Measurements from ENCODE around the gene C10orf90.
A peak's percentile ranks its signal among the peaks of the same experiment; 100 is the strongest.

The C10orf90 gene

GRCh38 chr10:126502441-126502840 lies 168.1 kb downstream of the C10orf90 start:
- H3K27ac ChIP-seq (ENCODE audit: extremely low read depth, low read depth, low read length): no peak overlapping the region
- POLR2A ChIA-PET: no interaction called here
- H3K9me3 ChIP-seq (ENCODE audit: control insufficient read depth, insufficient read depth, low read depth, low read length): no peaks in the 10 kb centered on the region
- H3K36me3 ChIP-seq (ENCODE audit: control insufficient read depth in 2 of 2, insufficient read depth in 1 of 2, low read length in 2 of 2): no peaks in the 10 kb centered on the region
- no peaks in the 10 kb centered on the region for H3K4me1 ChIP-seq (ENCODE audit: control insufficient read depth, insufficient read depth, low read length)
- no peak overlapping the region for H3K4me3 ChIP-seq (ENCODE audit: low read depth, low read length)
- CTCF ChIA-PET: interaction anchor here (0.6 to 2.1 kb wide), 6 partner anchors 34 to 568 kb away, joined by 3 to 16 read pairs (median 6); no protein-coding TSS in a partner anchor
- no peak for TF ChIP-seq ZNF146 (tag by site-specific recombination; IDR thresholded peaks at IDR 0.05)
- no peak for TF ChIP-seq ZNF501 (tag by site-specific recombination; IDR thresholded peaks at IDR 0.05)
- no peak for TF ChIP-seq ZNF777 (tag by site-specific recombination; IDR thresholded peaks at IDR 0.05; ENCODE audit: borderline replicate concordance)
- no peak for TF ChIP-seq SCRT2 (tag by site-specific recombination; IDR thresholded peaks at IDR 0.05)
- TF ChIP-seq ZNF223 (tag by site-specific recombination; IDR thresholded peaks at IDR 0.05): no peak
- no peak for TF ChIP-seq ZNF239 (tag by site-specific recombination; IDR thresholded peaks at IDR 0.05)
- no peak for TF ChIP-seq ZNF214 (tag by site-specific recombination; IDR thresholded peaks at IDR 0.05; ENCODE audit: borderline replicate concordance)
- TF ChIP-seq ZNF660 (tag by site-specific recombination; IDR thresholded peaks at IDR 0.05): no peak

GRCh38 chr10:126501828-126502227 lies 168.7 kb downstream of the C10orf90 start:
- Histone ChIP-seq H3K36me3 (ENCODE audit: control insufficient read depth in 2 of 2, insufficient read depth in 1 of 2, low read length in 2 of 2) (no peaks in the 10 kb centered on the region), H3K27ac (ENCODE audit: extremely low read depth, low read depth, low read length) (no peak overlapping the region), H3K4me3 (ENCODE audit: low read depth, low read length) (no peak overlapping the region), H3K4me1 (ENCODE audit: control insufficient read depth, insufficient read depth, low read length) (no peaks in the 10 kb centered on the region), H3K9me3 (ENCODE audit: control insufficient read depth, insufficient read depth, low read depth, low read length) (no peaks in the 10 kb centered on the region)
- ChIA-PET CTCF (interaction anchor here (0.6 to 1.4 kb wide), 3 partner anchors 261 to 530 kb away, joined by 3 read pairs; no protein-coding TSS in a partner anchor), POLR2A (no interaction called here)
- no peak for TF ChIP-seq TCF7L2 (IDR thresholded peaks at IDR 0.05; ENCODE audit: borderline replicate concordance, low read depth, low read length)
- TF ChIP-seq ZNF658 (tag by site-specific recombination; IDR thresholded peaks at IDR 0.05): no peak
- TF ChIP-seq ZFP37 (tag by site-specific recombination; IDR thresholded peaks at IDR 0.05): no peak
- TF ChIP-seq ZNF837 (tag by site-specific recombination; IDR thresholded peaks at IDR 0.05): no peak
- TF ChIP-seq, protein P1, sequence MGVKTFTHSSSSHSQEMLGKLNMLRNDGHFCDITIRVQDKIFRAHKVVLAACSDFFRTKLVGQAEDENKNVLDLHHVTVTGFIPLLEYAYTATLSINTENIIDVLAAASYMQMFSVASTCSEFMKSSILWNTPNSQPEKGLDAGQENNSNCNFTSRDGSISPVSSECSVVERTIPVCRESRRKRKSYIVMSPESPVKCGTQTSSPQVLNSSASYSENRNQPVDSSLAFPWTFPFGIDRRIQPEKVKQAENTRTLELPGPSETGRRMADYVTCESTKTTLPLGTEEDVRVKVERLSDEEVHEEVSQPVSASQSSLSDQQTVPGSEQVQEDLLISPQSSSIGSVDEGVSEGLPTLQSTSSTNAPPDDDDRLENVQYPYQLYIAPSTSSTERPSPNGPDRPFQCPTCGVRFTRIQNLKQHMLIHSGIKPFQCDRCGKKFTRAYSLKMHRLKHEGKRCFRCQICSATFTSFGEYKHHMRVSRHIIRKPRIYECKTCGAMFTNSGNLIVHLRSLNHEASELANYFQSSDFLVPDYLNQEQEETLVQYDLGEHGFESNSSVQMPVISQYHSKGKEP (tag by site-specific recombination; IDR thresholded peaks at IDR 0.05): no peak
- no peak for TF ChIP-seq ZNF626 (tag by site-specific recombination; IDR thresholded peaks at IDR 0.05)
- no peak for TF ChIP-seq ZBTB8A (tag by site-specific recombination; IDR thresholded peaks at IDR 0.05)
- TF ChIP-seq MYNN (tag by site-specific recombination; IDR thresholded peaks at IDR 0.05; ENCODE audit: borderline replicate concordance): no peak
- TF ChIP-seq ZNF473 (tag by site-specific recombination; IDR thresholded peaks at IDR 0.05): peak; percentile 56; the same call in 1 of the 2 replicates
- no peak for TF ChIP-seq CTCF (tag by site-specific recombination; IDR thresholded peaks at IDR 0.05)
- no peak for TF ChIP-seq BCL11A (tag by site-specific recombination; IDR thresholded peaks at IDR 0.05; ENCODE audit: low read depth)
- TF ChIP-seq ZSCAN16 (tag by site-specific recombination; IDR thresholded peaks at IDR 0.05): no peak
- no peak for TF ChIP-seq INSM2 (tag by site-specific recombination; IDR thresholded peaks at IDR 0.05)
- TF ChIP-seq, protein P2, sequence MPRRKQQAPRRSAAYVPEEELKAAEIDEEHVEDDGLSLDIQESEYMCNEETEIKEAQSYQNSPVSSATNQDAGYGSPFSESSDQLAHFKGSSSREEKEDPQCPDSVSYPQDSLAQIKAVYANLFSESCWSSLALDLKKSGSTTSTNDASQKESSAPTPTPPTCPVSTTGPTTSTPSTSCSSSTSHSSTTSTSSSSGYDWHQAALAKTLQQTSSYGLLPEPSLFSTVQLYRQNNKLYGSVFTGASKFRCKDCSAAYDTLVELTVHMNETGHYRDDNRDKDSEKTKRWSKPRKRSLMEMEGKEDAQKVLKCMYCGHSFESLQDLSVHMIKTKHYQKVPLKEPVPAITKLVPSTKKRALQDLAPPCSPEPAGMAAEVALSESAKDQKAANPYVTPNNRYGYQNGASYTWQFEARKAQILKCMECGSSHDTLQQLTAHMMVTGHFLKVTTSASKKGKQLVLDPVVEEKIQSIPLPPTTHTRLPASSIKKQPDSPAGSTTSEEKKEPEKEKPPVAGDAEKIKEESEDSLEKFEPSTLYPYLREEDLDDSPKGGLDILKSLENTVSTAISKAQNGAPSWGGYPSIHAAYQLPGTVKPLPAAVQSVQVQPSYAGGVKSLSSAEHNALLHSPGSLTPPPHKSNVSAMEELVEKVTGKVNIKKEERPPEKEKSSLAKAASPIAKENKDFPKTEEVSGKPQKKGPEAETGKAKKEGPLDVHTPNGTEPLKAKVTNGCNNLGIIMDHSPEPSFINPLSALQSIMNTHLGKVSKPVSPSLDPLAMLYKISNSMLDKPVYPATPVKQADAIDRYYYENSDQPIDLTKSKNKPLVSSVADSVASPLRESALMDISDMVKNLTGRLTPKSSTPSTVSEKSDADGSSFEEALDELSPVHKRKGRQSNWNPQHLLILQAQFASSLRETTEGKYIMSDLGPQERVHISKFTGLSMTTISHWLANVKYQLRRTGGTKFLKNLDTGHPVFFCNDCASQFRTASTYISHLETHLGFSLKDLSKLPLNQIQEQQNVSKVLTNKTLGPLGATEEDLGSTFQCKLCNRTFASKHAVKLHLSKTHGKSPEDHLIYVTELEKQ (tag by site-specific recombination; IDR thresholded peaks at IDR 0.05; ENCODE audit: borderline replicate concordance): no peak
- peak; percentile 69; the same call in 1 of the 2 replicates for TF ChIP-seq ZBTB7A (tag by site-specific recombination; IDR thresholded peaks at IDR 0.05; ENCODE audit: low read depth)
- no peak for TF ChIP-seq ZNF280C (tag by site-specific recombination; IDR thresholded peaks at IDR 0.05)

Data from HEK293 (cell line).